NCI-H2196 treated with DMSO at 0.1 percent for 48 hours (cell line): ENCODE data around the gene ZXDC.
A peak's percentile ranks its signal among the peaks of the same experiment; 100 is the strongest.

Source experiments
- DNase-seq: peaks from one replicate; lab custom pipeline; 2025; ENCODE audit not compliant: unreplicated experiment; lab: John Stamatoyannopoulos, UW

ZXDC gene

GRCh38 chr3:126475413-126476114 lies at the start of gene ZXDC:
Gene ZXDC, minus strand, starts transcription at chr3:126475891. Its CDS starts 26 bp downstream, at chr3:126475865.
- peak; percentile 96 for DNase-seq

- no peak for DNase-seq
These were observed 49.6 kb upstream of the ZXDC start for GRCh38 chr3:126525091-126525852.

- DNase-seq = no peak
These were observed 48.8 kb upstream of the ZXDC start for GRCh38 chr3:126524429-126524988.

- peak; percentile 50 for DNase-seq
These were observed 48.2 kb upstream of the ZXDC start, which contains the start of gene CHST13 for GRCh38 chr3:126523745-126524428. Gene CHST13, plus strand, starts transcription at chr3:126524155. Its CDS starts 178 bp downstream, at chr3:126524333.

- peak; percentile 38 for DNase-seq
These were observed 46.7 kb upstream of the ZXDC start for GRCh38 chr3:126522363-126522788.

GRCh38 chr3:126521122-126521891 lies 45.6 kb upstream of the ZXDC start:
- no peak for DNase-seq

- DNase-seq = no peak
These were observed 44.1 kb upstream of the ZXDC start for GRCh38 chr3:126519506-126520455.

GRCh38 chr3:126518779-126519177 lies 43.1 kb upstream of the ZXDC start:
- no peak for DNase-seq

GRCh38 chr3:126517986-126518778 lies 42.5 kb upstream of the ZXDC start:
- DNase-seq = no peak

GRCh38 chr3:126517291-126517951 lies 41.7 kb upstream of the ZXDC start, which contains the start of gene UROC1:
Gene UROC1, minus strand, starts transcription at chr3:126517773. Its CDS starts 54 bp downstream, at chr3:126517719.
- DNase-seq = no peak

GRCh38 chr3:126516936-126517290 lies 41.2 kb upstream of the ZXDC start:
- DNase-seq = no peak

GRCh38 chr3:126516152-126516935 lies 40.7 kb upstream of the ZXDC start:
- no peak for DNase-seq

- no peak for DNase-seq
These were observed 39.5 kb upstream of the ZXDC start for GRCh38 chr3:126515066-126515706.

GRCh38 chr3:126514161-126514560 lies 38.5 kb upstream of the ZXDC start:
- DNase-seq = no peak

GRCh38 chr3:126512916-126513650 lies 37.4 kb upstream of the ZXDC start:
- no peak for DNase-seq

- DNase-seq = no peak
These were observed 36.3 kb upstream of the ZXDC start for GRCh38 chr3:126512026-126512425.
